HG03521 (cell line): Measurements from ENCODE around the gene SEZ6L.
A peak's percentile ranks its signal among the peaks of the same experiment; 100 is the strongest.

Experiments used
- ATAC-seq: cut with Tn5 transposase; IDR thresholded peaks from one replicate; pipeline ENCODE4 v1.9.1; 2021; ENCODE audit warnings: mild to moderate bottlenecking, moderate library complexity; ENCODE audit not compliant: unreplicated experiment

The SEZ6L gene

DNA sequence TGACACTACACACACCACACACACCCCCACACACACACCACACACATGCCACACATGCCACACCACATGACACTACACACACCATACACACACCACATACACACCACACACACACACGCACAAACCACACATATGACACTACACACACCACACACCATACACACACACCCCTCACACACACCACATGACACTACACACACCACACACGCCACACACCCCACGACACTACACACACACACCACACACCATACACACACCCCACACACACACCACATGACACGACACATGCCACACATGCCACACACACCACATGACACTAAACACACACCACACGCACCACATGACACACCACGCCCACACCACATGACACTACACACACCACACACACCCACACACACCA is 158.0 kb downstream of the SEZ6L start:
- no peak for ATAC-seq

DNA sequence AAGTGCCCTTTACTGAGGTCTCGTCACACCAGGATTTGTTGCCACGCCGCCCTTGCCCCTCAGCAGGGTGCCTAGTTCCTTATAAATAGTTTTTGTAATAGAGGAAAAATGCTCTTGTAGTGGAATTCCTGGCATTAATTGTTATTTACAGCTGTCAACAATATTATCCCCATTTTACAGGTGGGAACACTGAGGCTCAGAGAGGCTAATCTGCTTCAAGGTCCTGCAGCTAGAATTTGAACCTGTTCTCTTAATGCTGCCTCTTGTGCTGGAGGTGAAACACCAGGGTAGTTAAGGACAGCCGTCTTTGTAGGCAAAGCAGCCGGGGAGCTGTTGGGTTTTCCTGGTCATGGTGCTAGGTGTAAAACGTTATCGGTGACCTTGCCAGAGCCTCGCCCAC is 159.0 kb downstream of the SEZ6L start:
- no peak for ATAC-seq

DNA sequence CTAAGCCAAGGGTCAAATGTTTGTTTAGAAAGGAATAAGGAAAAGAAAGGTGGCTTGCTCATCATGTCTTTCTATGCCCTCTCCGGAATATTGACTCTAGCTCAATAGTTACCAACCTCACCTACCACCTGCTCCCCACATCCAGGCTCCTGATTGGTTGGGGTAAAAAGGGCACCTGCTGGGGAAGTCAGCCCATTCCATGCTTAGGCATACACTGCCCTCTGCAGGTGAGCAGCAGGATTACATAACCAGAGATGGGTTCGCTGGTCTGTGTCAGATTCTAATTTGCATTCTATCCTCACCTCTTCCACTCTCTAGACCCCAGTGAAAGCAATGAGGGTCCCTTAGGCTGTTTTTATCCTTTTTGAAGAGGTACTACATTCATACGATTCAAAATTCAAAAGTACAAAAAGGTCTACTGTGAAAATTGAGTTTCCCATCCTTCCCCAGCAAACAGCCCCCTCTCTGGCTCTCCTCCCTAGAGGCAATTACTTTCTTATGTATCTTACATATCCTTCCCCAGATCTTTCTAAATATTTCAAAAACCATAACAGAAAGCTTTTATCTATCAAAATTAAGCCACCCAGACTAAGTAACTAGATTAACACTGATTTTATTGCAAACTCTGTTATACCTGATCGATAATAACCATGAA is 161.8 kb downstream of the SEZ6L start:
- no peak for ATAC-seq

DNA sequence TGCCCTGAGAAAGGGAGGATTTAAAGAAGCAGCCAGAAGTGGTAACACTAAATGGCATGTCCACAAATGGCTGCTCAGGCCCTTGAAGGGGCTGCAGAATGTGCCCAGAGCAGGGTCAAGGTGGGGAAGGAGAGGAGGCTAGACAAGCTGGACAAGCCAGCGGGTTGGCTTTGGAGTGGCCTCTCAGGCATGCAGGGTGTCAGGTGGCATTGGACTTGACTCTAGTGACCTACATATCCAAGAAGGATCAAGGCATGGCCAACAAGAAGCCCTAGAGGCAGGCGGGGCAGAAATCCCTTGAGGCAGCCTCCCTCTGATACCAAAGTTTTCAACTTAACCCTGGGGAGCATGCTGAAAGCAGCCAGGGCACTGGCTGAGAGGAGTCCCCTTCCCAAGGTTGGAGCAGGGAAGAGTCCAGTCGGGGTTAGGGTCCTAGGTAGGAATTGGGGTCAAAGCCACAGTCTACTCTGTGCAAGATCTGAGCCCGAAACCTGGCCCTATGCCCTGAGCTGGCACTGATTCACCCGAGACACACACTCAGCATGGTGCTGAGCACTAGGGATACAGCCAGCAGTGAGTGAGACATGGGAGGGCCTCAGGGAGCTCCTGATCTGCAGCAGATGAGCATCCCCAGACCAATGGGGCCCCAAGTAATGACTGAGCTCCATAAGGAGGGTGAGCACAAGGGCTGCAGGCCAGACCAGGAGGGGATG is 164.0 kb downstream of the SEZ6L start:
- no peak for ATAC-seq

DNA sequence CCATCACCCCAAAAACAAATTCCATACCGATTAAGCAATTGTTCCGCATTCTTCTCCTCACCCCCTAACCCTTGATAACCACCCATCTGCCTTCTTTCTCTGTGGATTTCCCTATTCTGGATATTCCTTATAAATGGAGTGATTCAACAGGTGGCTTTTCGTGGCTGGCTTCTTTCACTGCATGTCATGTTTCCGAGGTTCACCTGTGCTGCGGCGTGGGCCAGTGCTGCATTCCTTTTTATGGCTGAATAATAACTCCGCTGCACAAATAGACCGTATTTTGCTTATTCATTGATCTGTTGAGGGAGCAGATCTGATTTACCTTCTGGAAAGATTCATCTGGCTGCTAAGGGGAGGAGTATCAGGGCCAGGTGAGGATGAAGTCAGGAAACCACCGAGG is 165.0 kb downstream of the SEZ6L start:
- no peak for ATAC-seq

DNA sequence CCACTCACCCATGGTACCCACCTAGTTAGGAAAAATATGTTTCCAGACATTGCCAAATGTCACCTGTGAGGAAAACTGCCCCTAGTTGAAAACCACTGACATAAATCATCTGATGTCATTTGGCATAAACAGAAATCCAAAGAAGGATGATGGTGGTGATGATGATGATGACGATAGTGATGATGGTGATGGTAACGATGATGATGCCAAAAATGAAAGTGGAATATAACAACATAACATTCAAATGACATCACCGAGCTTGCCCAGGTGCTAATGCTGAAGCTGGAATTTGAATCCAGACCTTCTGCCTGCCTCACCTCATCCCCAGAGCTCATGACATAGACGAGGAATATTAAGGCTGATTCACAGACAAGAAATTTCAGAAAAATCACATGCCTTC is 167.5 kb downstream of the SEZ6L start:
- ATAC-seq, result no peak

DNA sequence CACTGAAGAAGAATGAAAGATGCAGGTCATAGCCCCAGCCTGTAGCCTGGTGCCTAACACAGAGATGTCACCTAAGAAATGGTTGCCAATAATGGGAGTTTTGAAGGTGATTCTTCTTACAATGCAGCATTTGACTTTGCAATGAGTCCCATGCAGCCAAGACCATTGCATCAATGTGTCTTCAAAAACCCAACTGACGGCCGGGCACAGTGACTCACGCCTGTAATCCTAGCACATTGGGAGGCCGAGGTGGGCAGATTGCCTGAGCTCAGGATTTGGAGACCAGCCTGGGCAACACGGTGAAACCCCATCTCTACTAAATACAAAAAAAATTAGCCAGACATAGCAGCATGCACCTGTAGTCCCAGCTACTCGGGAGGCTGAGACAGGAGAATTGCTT is 170.5 kb downstream of the SEZ6L start:
- ATAC-seq, result no peak

DNA sequence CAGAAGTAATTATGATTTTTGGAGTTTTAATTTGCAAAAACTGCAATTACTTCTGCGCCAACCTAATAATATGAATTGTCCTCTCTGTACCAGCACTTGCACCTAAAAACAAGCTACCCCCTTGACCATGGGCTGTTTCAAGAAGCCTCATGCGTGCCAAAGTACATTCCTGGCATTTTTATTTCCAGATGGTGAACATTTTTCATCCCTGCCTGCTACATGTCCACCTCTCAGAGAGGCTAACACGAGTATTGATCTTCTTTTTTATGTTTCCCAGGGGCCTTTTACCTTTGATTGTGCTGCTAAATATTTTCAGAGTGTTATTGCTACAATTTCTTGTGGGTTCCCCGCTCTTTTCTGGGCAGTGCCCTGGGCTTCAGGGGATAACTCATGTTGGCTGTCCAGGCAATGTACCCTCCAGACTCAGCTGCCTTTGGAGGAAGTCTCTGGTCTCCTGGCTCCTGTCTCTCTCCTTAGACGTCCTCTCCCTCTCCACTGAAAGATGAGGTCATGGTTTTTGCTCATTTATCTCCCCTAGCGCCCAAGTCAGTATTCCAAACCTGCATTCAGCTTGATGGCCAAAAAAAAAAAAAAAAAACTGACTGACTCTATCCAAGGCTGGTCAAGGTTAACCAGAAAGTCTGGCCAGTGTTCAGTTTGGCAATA is 173.6 kb downstream of the SEZ6L start:
- ATAC-seq, result no peak

DNA sequence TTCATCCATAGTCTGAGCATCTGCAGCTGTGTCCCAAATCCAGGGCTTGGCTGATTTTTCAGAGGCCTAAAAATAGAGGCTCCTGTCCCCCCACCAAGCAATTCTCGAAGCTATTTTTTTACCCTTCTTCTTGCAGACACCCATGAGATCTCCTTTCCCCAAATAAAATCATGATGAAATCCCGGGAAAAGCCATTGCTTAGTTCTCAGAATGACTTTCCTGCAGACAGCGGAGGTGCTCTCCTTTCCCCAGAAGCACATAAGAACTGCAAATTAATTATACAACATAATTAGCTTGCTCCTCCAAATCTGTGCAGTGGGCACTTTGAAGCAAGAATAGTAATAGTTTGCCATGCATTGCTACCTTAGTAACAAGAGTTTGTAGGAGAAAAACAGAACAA is 176.2 kb downstream of the SEZ6L start:
- no peak for ATAC-seq

DNA sequence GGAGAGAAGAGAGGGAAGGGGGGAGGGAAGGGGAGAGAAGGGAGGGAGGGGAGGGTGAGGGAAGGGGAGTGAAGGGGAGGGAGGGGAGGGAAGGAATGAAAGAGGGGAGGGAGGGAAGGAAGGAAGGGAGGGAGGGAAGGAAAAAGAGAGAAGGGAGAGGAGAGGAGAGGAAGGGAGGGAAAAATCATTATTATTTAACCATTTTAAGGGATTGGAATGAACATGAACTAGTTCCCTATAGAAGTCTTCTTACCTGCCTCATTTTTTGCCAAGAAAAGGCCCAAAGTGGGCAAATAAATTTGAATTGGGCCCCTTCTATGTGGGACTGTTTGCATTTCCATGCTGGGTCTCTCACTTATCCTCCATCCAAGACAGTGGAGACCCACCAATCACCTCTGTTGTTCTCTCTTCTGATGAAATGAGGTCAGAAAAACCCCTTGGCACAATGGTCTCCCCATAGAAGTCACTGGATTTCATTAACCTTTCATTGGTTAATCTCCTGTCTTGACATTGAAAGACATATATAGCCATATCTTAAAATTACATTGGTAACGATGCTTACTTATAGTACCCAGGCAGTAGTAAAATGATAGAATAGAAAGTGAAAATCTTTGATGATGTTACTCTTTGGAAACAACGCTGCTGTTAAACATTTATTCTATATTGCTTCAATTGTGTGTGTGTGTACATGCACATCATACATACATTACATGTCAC is 179.7 kb downstream of the SEZ6L start:
- ATAC-seq, result no peak

DNA sequence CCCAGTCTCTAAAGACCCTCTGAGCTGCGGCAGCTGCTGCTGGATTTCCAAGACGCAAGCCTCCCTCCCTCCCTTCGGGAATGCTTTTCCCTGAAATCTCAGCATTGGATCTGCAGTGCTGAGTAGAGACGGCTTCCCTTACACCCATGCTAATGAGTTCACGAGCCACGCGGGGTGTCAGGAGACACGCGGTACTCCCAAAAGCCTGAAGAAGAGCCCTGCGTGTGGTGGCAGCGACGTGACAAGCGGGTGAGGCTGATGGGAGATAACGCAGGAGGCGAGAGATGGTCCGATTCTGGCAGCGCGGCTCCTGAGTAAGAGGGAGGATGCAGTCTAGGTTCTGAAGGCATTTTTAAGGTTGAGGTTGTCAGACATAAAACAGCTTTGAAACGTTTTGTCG is 185.4 kb downstream of the SEZ6L start:
- ATAC-seq, result no peak

DNA sequence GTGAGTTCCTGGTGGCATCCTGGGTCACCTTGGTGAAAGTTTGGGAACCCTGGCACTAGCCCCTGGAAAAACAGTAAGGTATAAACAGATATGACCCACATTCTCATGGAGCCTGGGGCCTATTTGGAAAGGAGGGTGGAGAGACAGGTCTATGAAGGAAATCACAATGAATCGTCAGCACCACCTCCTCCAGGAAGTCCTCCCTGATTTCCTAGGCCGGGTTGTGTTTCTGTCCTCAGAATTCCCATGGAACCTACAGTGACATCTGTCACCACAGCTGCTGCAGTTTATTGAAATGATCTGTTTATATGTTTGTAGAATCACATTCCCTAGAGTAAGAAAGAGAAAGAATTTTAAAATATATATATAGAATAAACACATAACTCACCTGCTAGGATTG is 188.0 kb downstream of the SEZ6L start:
- ATAC-seq, result no peak

DNA sequence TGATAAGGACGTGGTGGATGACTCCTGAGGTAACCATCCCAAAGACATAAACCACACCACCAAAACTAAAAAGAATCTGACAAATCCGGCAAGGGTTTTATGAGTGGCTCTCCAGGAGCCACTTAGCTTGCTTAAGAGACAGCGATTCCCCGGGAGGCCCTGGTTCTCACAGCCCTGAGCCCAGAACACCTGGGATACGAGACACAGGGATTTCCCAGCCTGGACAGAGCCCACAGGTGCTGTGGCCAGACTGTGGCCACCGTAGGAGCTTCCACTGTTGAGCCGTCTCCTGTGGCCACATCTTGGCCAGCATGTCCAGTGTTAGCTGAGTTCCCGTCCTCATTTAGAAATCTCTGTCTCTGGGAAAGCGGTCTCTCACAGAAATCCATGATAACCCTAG is 188.6 kb downstream of the SEZ6L start:
- no peak for ATAC-seq

DNA sequence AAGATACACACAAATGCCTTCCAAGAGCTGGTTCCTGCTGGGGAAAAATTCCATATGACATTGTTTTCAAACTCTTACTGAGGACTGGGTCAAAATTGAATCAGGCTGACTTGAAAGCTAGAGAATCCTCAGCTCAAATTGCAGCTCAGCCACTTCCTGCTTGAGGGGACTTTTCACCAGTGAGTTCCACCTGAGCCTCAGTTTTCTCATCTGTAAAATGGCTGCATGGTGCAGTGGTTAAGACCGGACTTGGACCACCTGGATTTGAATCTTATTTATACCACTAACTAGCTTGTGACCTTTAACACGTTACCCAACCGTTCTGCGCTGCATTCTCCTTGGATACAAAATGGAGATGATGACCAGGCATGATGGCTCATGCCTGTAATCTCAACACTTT is 189.9 kb downstream of the SEZ6L start:
- ATAC-seq, result no peak

DNA sequence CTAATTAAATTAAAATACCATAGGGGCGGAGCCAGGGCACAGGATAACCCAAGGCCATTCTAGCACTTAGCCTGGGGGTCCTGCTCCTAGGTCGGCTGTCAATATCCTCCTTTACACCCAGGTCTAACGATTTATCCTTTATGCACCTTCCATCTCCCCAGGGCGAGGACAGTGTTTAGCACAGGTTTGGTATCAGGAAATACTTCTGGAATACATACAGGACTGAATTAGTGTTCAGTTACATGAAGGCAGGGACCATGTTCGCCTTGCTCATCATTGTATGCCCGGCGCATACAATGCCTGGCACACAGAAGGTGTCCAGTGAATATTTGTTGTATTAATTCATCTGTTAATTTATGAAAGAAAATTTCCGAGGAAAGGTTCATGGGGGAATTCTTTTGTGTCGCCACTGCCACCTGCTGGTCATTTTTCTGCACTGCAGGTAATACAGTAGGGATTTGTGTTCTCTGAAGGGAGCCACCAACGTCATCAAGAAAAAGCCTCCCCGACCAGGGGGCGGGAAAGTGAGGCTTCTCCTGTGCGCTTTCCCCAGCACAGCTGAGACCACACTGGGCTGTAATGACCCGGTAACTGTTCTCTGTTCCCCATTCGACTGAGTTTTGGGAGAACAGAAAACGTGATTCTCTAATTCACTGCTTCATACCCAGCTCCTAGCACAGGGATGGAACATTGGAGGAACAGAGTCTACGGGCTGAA is 191.1 kb downstream of the SEZ6L start:
- ATAC-seq, result no peak

DNA sequence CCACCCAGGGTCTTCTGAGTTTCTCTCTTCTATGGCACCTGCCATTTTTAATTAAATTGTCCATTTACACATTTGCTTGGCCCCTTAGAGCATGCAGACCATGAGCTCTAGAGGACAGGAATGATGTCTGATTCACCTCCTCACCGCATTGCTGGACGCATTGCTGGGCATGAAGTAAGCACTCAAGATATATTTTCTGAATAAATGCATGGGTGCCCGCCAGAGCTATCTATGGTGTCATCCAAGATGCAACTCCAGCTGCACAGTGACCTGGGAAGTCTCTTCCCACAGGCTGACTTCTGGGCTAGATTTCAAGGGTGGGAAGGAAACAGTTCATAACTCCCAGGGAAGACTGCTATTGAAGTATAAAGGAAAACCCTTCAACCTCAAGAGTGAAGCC is 193.2 kb downstream of the SEZ6L start:
- no peak for ATAC-seq

DNA sequence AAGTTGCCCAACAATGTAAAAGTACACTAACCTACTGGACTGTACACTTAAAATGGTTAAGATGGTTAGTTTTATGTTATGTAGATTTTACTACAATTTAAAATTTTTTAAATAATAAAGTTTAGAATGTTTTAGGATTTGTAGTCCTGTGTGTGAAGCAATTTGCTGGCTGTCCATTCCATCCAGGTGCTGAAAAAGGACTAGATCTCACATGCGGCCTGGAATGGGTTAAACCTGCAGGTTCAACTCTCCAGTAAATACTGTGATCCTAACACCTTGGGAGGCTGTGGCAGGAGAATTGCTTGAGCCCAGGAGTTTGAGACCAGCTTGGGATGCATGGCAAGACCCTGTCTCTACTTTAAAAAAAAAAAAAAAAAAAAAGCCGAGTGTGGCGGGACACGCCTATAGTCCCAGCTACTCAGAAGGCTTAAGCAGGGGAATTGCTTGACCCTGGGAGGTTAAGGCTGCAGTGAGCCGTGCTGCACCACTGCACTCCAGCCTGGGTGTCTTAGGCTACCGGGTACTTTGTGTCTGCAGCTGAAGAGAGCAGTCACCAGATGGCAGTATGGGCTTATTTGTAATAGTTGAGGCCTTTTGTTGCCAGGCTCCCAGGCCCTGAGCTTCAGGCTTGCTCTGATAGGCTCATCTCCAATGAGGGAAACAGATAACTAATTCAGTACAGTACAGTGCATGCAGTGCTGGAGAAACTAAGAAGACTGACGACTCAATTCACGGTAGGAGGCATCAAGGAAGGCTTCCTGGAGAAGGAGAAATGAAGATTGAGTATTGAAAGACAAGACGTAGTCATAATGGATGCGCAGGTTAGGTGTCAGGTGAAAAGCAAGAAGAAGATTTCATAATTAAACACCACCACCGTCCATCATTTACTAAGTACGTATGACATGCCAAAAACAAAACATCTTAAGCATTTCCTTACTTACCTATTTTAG is 195.1 kb downstream of the SEZ6L start:
- ATAC-seq, result peak; percentile 69

DNA sequence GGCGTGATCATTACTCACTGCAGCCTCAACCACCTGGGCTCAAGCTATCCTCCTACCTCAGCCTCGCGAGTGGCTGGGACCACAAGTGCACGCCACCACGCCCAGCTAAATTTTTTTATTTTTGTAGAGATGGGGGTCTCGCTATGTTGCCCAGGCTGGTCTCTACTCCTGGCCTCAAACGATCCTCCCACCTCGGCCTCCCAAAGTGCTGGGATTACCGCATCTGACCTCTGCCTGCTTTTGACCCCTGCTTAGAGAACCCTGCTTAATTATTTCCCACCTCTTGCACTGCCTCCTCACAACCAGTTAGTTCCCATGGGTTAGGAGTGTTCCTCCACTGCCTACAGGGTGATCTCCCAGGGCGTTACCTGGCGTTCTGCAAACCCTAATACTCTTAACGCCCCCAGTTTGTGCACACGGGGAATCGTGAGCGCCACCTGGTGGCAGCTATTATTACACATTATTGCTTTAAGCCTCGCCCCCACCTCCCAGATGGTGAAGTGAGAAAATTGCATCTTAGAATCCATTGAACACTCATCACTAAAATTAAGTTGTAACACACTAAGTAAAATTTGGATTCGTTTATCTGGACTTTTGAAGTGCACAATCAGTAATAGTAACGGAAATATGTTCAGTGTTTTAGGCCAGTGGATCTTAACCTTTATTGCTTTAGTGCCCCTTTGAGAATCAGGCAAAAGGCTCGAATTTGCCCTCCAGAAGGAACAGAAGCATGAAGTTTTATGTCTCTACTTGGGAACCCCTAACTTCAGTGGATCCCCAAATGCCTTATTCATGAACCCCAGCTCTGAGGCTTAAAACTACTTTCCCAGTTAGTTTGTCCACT is 198.4 kb downstream of the SEZ6L start:
- no peak for ATAC-seq

DNA sequence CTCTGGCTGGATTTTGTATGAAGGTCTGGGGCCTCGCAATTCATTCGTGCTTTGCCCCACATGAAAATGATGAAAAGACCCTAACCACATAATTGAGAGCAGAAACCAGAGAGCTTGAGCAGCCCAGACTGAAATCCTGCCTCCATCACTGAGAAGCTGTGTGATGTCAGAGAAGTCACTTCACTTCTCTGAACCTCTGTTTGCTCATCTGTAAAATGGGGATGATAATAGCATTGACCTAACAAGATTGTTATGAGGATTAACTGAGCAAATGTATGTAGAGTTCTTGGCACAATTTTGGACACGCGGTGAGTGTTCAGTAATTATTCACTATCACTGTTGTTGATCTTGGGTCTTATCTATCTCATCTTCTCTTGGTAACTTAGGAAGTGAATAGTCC is 203.6 kb downstream of the SEZ6L start:
- no peak for ATAC-seq
